Measurements from ENCODE around the gene ZC3H12A.

DNA sequence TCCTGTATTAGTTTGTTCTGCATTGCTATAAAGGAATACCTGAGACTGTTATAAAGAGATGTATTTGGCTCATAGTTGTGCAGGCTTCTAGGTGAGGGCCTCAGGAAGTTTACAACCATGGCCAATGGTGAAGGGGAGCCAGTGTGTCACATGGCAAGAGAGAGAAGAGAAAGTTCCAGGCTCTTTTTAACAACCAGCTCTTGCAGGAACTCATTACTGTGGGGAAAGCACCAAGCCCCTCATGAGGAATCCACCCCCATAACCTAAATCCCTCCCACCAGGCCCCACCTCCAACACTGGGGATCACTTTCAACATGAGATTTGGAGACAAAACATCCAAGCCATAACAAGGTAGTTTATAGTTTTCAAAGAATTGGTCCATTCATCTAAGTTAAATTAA is 45.2 kb downstream of the ZC3H12A start:
- no peak for TF ChIP-seq EZH2 (IDR thresholded peaks at IDR 0.05; ENCODE audit: borderline replicate concordance, low read length)
- TF ChIP-seq, protein P1, sequence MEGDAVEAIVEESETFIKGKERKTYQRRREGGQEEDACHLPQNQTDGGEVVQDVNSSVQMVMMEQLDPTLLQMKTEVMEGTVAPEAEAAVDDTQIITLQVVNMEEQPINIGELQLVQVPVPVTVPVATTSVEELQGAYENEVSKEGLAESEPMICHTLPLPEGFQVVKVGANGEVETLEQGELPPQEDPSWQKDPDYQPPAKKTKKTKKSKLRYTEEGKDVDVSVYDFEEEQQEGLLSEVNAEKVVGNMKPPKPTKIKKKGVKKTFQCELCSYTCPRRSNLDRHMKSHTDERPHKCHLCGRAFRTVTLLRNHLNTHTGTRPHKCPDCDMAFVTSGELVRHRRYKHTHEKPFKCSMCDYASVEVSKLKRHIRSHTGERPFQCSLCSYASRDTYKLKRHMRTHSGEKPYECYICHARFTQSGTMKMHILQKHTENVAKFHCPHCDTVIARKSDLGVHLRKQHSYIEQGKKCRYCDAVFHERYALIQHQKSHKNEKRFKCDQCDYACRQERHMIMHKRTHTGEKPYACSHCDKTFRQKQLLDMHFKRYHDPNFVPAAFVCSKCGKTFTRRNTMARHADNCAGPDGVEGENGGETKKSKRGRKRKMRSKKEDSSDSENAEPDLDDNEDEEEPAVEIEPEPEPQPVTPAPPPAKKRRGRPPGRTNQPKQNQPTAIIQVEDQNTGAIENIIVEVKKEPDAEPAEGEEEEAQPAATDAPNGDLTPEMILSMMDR (IDR thresholded peaks at IDR 0.05; ENCODE audit: low read length), result no peak

Data from OCI-LY1 (cell line).